ENCODE measurements around the gene MEA1. TPM values are rescaled to one million over a fixed set of nuclear protein-coding genes. Genes with fewer than 3 reads are reported as not detected.

Gene MEA1
- total and polyA plus RNA-seq, 2 of the 4 experiments (the other 2 are of a cell fraction): 116 to 126 TPM

DNA sequence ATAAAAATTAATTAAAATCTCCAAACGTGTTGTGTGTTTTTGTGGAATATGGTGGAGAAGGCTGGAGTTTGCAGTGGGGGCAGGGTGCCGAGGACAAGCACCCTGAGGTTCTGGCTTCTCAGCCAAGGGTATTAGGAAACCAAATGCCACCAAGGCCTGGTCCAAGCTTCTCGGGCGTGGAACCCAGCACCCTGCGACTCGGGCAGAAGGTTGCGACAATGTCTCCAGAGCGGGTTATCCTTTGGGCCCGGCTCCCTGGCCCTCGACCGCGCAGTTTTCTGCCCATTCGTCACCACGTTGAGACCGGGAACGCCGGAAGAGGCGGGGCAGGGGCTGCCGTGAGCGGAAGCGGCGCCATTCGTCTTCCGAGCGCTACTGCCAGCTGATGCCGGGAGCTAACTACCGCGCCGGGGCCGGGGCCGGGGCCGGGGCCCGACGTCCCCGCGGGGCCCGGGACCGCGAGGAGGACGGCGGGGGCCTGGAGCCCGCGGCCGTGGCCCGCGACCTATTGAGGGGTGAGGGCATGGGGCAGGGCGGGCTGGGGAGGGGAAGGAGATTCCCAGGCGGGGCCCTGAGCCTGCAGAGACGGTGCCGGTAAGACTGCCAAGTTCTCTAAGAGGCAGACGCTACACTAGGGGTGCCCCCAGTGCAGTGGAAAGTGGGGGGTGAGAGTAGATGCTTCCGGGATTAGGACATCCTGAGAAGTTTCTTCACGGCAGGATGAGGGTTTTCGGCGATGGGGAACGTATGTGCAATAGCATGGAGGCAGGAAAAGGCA, 7.7 kb upstream of the MEA1 start, which contains the start of gene RRP36:
TSS of gene RRP36 (plus strand) at position 354 of the 778 bp plus-strand sequence. CDS start at position 386, 32 bp downstream.
- H2BK15ac ChIP-seq (ENCODE audit: low read depth, low read length): no peak within 1 kb of the TSS
- peak within 1 kb of the TSS; percentile 98 for H3K14ac ChIP-seq (replicated peaks; ENCODE audit: low read depth, low read length)
- intact Hi-C loops (cut with micrococcal nuclease) (no loop called here), dilution Hi-C loops (cut with HindIII; ENCODE audit: low sequenced_read_pairs, unreplicated experiment) (no loop called here), in situ Hi-C loops (cut with MboI; ENCODE audit: low sequenced_read_pairs) (no loop called here)
- H2AK5ac ChIP-seq (ENCODE audit: low read depth, low read length): peak within 1 kb of the TSS; percentile 91
- H3K4me3 ChIP-seq (ENCODE audit: insufficient read depth, low read depth, low read length): peak within 1 kb of the TSS; percentile 77
- no peaks in the 10 kb centered on the region for H3K27me3 ChIP-seq (ENCODE audit: control insufficient read depth, insufficient read depth, low read length)
- peak within 1 kb of the TSS; percentile 89 for H3K27ac ChIP-seq (ENCODE audit: insufficient read depth, low read length)
- ChIA-PET POLR2A (ENCODE audit: unreplicated experiment) (interaction anchor here (0.6 kb wide), 3 partner anchors 38 to 248 kb away, joined by 3 read pairs; partner anchors contain the start of genes CNPY3, KLC4 and MRPL2), CTCF (no interaction called here)
- H3K4ac ChIP-seq (ENCODE audit: low read depth, low read length): peak within 1 kb of the TSS; percentile 99
- H3K36me3 ChIP-seq (ENCODE audit: control insufficient read depth, insufficient read depth, low read length): peaks cover 48% of the 10 kb centered on the region
- no peaks in the 10 kb centered on the region for H3K9me3 ChIP-seq (ENCODE audit: control insufficient read depth, insufficient read depth, low read length)
- WGBS, 2 experiments (ENCODE audit: extremely low coverage in 2 of 2, insufficient read length in 1 of 2): 0% methylated on average over 12 of the region's 56 CpGs; no CpG with 5 or more reads in 1 of the 2 experiments
- H4K8ac ChIP-seq (ENCODE audit: low read depth in 2 of 2, low read length in 2 of 2): peak within 1 kb of the TSS; percentile 88 to 99
- peaks cover 26 to 72% of the 10 kb centered on the region in 2 experiments for H3K79me1 ChIP-seq (ENCODE audit: low read depth in 1 of 2, low read length in 2 of 2)
- peak within 1 kb of the TSS; percentile 58; the same call in 1 of the 2 replicates for H3K18ac ChIP-seq (ENCODE audit: low read depth, low read length)
- H3K4me1 ChIP-seq (ENCODE audit: control insufficient read depth, insufficient read depth, low read length): peaks cover 9% of the 10 kb centered on the region
- peak within 1 kb of the TSS; percentile 97 for H4K91ac ChIP-seq (ENCODE audit: insufficient read depth, low read depth, low read length)
- H2AK9ac ChIP-seq (replicated peaks; ENCODE audit: low read depth, low read length, poor library complexity): peak within 1 kb of the TSS; percentile 97
- ATAC-seq (ENCODE audit: low read depth) (peak; percentile 91), DNase-seq (peak; percentile 58)
- no TSS peak for BruUV-seq (replicated peaks)
- peak within 1 kb of the TSS; percentile 94 for H3K23ac ChIP-seq (ENCODE audit: low read depth, low read length)
- 0 out of 2 replicates have a peak, but pooled peaks cover 4% of the 10 kb centered on the region for H3K9me1 ChIP-seq (ENCODE audit: insufficient read depth, low read length)
- peaks cover 12% of the 10 kb centered on the region for H4K20me1 ChIP-seq (ENCODE audit: insufficient read depth, low read length)
- H3K9ac ChIP-seq (ENCODE audit: low read depth, low read length): peak within 1 kb of the TSS; percentile 95
- peak within 1 kb of the TSS; percentile 77 for H3K56ac ChIP-seq (ENCODE audit: extremely low read depth, insufficient read depth, low read length)
- TF ChIP-seq MXI1 (IDR thresholded peaks at IDR 0.05; ENCODE audit: borderline replicate concordance, low read depth, low read length) (peak; percentile 72; the same call in 1 of the 2 replicates), CHD1 (IDR thresholded peaks at IDR 0.05; ENCODE audit: low read depth, low read length) (no peak), POLR2A (IDR thresholded peaks at IDR 0.05; ENCODE audit: low read depth, low read length) (no peak), NFE2L2 (IDR thresholded peaks at IDR 0.05; ENCODE audit: low read depth, low read length) (no peak), CEBPB (IDR thresholded peaks at IDR 0.05; ENCODE audit: low read depth, low read length) (peak; percentile 16; the same call in 1 of the 2 replicates), RFX5 (IDR thresholded peaks at IDR 0.05; ENCODE audit: low read depth, low read length) (no peak), RCOR1 (IDR thresholded peaks at IDR 0.05; ENCODE audit: insufficient replicate concordance, low read length) (no peak), MAZ (IDR thresholded peaks at IDR 0.05; ENCODE audit: borderline replicate concordance, low read depth, low read length) (no peak), FOS (IDR thresholded peaks at IDR 0.05; ENCODE audit: low read depth, low read length) (no peak), BHLHE40 (IDR thresholded peaks at IDR 0.05; ENCODE audit: low read depth, low read length) (no peak)
- TF ChIP-seq, protein P1, sequence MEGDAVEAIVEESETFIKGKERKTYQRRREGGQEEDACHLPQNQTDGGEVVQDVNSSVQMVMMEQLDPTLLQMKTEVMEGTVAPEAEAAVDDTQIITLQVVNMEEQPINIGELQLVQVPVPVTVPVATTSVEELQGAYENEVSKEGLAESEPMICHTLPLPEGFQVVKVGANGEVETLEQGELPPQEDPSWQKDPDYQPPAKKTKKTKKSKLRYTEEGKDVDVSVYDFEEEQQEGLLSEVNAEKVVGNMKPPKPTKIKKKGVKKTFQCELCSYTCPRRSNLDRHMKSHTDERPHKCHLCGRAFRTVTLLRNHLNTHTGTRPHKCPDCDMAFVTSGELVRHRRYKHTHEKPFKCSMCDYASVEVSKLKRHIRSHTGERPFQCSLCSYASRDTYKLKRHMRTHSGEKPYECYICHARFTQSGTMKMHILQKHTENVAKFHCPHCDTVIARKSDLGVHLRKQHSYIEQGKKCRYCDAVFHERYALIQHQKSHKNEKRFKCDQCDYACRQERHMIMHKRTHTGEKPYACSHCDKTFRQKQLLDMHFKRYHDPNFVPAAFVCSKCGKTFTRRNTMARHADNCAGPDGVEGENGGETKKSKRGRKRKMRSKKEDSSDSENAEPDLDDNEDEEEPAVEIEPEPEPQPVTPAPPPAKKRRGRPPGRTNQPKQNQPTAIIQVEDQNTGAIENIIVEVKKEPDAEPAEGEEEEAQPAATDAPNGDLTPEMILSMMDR (conservative IDR thresholded peaks at IDR 0.05; ENCODE audit: low read depth, low read length): no peak
- TF ChIP-seq, protein P2, sequence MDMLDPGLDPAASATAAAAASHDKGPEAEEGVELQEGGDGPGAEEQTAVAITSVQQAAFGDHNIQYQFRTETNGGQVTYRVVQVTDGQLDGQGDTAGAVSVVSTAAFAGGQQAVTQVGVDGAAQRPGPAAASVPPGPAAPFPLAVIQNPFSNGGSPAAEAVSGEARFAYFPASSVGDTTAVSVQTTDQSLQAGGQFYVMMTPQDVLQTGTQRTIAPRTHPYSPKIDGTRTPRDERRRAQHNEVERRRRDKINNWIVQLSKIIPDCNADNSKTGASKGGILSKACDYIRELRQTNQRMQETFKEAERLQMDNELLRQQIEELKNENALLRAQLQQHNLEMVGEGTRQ (IDR thresholded peaks at IDR 0.05; ENCODE audit: low read depth, low read length): no peak
- H2BK5ac ChIP-seq (ENCODE audit: low read depth, low read length, poor library complexity, severe bottlenecking): peak within 1 kb of the TSS; percentile 83
- H2AFZ ChIP-seq (replicated peaks; ENCODE audit: low read length, poor library complexity): peak within 1 kb of the TSS; percentile 98
- H2BK120ac ChIP-seq (ENCODE audit: low read depth, low read length): peak within 1 kb of the TSS; percentile 74; the same call in 1 of the 2 replicates
- H2BK20ac ChIP-seq (ENCODE audit: low read depth, low read length): no peak within 1 kb of the TSS
- H3K4me2 ChIP-seq (ENCODE audit: low read depth, low read length): peak within 1 kb of the TSS; percentile 97
- peak within 1 kb of the TSS; percentile 98 for H4K5ac ChIP-seq (ENCODE audit: low read depth, low read length)

Data from IMR-90 (cell line).